Measurements from ENCODE around the gene RBPMS2.

DNA sequence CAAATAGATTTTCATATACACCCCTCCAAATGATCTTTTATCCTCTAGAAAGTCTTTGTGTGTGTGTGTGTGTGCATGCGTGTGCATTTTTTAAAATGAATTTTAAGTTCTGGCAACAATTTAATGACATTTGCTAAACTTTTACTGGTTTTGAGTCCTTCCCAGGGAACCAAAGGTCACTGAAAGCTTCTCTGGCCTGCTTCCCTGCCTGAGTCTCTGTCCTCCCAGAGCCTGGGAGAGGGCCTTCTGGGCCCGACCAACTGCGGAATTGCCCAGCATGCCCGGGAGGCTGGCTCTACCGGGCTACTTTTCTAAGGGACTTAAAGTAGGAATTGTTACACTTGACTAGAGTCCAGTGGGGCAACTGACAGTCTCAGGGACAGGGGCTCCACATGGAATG is 7.4 kb upstream of the RBPMS2 start:
- TF ChIP-seq, protein P1, sequence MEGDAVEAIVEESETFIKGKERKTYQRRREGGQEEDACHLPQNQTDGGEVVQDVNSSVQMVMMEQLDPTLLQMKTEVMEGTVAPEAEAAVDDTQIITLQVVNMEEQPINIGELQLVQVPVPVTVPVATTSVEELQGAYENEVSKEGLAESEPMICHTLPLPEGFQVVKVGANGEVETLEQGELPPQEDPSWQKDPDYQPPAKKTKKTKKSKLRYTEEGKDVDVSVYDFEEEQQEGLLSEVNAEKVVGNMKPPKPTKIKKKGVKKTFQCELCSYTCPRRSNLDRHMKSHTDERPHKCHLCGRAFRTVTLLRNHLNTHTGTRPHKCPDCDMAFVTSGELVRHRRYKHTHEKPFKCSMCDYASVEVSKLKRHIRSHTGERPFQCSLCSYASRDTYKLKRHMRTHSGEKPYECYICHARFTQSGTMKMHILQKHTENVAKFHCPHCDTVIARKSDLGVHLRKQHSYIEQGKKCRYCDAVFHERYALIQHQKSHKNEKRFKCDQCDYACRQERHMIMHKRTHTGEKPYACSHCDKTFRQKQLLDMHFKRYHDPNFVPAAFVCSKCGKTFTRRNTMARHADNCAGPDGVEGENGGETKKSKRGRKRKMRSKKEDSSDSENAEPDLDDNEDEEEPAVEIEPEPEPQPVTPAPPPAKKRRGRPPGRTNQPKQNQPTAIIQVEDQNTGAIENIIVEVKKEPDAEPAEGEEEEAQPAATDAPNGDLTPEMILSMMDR (IDR thresholded peaks at IDR 0.05), result no peak
- TF ChIP-seq POLR2A (IDR thresholded peaks at IDR 0.05), result no peak
